NCI-H146 (cell line): ENCODE data around the gene PLPPR1.

Source experiments
- DNase-seq: peaks from one replicate; lab custom pipeline; 2025; lab: John Stamatoyannopoulos, UW

PLPPR1 gene

DNA sequence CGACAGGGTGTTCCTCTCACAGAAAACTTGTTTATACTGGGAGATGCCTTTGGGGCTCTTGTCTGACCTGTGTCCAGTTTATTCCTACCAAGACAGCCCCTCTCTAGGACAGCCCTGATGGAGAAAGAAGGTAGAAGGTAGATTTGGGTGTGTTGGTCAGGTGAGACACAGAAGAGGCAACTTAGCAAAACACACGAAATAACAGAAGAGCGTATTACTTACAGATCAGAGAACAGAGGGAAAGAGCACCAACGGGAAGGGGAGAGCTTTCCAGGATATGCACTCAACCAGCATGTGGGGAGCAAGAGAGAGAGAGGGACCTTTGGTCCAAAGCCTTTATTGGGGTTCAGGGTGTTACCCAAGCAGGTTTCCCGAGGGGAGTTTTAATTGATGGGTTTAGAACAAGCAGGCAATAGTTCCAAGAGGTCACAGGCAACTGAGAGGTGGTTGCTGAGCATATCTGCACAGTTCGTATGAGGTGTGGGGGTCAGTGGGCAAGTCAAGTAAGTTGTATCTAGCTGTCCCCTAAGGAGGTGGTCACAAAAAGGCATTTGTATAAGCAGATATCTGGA lies 324.5 kb downstream of the PLPPR1 start:
- no peak for DNase-seq

DNA sequence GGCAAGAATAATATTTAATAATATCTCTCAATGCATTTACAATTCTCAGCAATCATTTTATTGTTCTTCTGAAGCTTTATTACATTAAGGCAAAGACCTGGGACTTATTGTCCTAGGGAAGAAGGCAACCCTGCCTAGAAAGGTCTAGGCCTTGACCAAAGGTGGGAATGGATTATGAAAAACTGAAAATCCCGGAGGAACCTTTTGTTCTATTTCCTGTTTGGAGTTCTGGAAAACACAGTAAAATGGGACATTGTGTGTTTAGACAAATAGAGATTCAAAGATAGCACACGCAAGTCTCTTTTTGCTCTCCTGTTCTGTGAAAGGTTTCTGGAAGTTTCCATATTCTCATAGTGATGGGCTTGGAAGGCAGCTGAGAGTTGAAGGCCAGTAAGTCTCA lies 325.2 kb downstream of the PLPPR1 start:
- DNase-seq, result no peak

DNA sequence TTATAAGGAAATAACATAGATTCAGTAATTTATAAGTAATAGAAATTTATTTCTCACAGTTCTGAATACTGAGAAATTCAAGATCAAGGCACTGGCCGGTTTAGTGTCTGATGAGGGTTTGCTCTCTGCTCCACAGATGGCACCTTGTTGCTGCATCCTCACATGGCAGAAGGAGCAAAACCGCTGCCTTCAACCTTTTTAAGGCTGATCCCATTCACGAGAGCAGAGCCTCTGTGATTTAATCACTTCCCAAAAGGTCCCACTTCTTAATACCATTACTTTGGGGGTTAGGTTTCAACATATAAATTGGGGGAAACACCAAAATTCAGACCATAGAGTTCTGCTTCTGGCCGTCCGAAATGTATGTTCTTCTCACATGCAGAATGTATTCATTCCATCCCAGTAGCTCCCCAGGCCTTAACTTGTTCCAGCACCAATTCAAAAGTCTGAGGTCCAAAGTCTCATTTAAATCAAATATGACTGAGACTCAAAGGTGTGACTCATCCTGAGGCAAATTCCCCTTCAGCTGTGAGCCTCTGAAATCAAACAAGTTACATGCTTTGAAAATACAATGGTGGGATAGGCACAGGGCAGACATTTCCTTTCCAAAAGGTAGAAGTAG lies 325.7 kb downstream of the PLPPR1 start:
- DNase-seq, result no peak

DNA sequence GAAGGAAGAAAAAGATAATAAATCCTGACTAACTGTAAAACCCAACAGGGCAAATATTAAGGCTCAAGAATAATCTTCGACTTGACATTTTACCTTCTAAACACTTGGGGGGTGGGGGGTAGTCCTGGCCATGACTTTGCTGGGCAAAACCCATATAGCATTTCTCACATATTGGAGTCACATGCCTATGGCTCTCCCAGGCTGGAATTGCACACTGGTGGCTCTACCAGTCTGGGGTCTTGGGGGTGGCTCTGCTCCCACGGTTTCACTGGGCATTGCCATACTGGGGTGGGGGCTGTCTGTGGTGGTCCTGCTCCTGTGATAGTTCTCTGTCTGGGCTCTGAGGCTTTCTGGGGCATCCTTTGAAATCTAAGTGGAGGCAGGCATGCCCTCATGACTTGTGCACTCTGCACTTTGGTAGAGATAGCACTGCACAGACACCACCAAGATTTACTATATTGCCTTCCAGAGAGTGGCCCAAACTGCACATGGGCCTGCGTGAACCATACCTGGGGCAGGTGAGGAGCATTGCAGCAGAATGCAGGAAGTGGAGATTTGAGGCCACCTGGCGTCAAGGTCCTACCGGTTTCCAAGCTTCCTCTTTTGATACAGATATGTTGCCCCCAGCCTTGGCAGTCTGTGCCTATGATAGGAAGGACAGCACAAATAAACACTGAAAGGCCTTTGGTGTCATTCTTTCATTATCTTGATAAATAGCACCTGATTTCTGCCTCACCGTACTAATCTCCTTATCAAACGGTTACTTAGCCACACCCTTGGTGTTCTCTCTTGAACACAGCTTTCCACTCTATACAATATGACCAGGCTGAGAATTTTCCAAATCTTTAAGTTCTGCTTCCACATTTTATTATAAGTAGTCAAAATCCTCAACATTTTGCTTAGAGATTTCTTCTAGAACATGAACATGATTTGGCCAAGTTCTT lies 326.5 kb downstream of the PLPPR1 start:
- DNase-seq, result no peak

DNA sequence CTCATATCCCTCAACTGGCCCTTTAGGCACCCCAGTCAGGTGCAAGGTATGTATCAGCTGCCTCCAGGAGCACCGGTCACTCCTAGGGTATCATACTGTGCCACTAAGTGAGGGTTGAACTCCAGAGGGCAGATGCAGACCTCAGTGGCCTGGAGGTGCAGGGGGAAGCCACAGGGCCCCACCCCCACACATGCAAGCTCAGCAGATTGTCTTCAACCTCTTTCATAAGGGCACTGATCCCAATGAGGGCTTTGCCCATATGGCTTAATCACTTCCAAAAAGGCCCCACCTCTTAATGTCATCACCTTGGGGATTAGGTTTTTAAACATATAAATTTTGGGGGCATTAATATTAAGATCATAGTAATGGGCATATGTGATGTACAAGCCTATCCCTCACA lies 328.1 kb downstream of the PLPPR1 start:
- no peak for DNase-seq

DNA sequence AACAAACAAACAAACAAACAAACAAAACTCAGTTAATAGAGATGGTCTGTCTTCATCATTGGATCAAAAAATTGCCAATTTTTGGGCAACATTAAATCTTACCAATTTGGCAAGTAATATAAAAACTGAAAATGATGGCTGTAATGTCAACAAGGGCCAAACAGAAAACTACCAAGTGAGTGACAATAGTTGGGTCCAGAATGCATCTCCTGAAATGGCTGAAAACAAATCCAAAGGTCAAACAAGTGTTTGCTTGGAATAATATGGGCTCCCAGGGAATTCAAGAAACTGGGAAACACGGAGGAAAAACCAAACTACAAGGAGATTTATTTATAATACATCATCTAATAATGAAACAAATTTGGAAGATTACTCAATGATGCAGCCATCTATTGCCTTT lies 331.2 kb downstream of the PLPPR1 start:
- no peak for DNase-seq

DNA sequence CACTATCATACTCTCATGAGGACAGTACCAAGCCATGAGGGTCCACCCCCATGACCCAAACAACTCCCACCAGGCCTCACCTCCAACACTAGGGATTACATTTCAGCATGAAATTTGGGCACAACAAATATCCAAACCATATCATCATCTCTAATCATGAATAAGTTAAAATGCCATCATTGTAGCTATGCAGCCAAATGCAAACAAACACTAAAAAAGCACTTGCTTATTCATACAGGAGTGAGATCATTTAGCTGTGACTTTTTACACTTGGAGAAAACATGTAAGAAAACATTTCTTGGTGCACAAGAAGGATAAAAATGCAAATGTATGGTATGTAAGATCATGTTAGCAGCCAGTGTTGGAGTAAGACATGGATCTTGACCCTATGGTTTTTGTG lies 332.1 kb downstream of the PLPPR1 start:
- no peak for DNase-seq

DNA sequence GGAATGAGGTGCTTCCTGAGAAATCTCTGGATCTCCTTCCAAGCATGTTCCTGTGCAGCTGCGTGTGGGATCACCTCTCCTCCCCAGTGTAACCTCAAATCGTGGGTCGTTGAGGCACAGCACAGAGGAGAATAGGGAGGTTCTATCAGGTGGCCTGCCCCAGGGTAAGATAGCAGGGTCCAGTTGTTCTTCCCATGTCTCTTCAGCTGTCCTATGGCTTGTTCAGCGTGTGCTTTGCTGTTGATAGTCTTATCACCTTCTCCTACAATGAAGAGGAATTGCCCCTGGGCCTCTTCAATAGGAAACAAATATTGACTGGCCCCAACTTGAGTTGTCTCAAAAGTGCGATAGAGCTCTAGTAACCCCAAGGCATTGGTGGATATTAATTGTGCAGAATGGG lies 333.9 kb downstream of the PLPPR1 start:
- DNase-seq, result no peak

DNA sequence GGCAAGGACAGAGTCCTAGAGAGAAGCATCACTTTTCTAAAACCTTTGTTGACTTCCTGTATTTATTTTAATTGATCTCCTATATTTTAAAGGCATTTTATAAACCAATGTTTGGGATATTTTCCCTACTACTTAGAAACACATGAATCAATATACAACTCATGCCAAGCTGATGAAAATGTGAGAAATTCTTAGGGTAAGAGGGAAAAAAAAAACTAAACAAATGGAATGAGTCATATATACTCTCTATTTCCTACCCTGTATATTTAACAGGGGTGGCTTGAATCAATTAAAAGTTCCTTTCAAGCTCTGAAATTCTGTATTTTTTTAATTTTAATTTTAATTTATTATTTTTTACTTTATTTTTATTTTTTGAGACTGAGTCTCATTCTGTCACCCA lies 336.7 kb downstream of the PLPPR1 start:
- no peak for DNase-seq

DNA sequence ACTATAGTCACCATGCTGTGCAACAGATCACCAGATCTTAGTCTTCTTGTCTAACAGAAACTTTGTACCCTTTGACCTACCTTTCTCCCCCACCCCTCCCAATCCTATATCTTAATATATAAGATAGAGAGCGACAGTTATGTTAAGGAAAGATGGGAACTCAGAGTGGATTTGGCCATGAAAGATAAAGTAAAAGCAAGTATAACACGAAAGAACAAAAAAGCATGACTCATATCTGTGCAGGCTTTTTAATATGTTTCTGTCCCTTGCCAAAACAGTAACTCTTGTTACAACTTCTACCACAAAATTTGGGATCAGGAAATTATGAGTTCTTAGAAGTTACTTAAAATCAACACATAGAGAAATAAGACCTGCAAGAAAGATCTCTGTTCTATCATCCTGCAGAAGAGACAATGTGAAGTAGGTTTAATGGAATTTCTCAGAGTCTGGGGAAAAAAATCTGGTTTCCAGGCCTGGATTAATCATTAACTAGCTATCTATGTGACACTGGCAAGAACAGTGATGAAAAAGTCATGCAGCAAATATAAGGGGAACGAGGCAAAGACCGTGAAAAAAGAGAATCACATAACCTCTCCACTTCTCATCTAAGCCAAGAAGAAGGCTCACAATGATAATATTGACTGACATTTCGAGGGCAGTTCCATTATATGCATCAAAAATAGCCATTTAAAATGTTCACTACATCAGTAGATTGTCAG lies 337.7 kb downstream of the PLPPR1 start:
- DNase-seq, result no peak

DNA sequence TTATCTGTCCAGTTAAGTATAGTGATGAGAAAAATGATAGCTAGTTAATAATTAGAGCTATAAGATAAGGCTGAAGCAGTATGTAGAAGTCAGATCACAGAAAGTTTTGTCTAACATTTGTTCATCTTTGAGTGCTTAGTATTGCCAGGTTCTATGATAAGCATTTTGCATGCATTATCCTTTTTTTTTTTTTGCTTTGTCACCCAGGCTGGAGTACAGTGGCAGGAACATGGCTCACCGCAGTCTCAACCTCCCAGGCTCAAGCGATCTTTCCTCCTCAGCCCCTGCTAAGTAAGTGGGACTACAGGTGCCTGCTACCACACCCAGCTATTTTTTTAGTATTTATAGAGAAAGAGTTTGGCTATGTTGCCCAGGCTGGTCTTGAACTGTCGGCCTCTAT lies 338.8 kb downstream of the PLPPR1 start:
- DNase-seq, result no peak

DNA sequence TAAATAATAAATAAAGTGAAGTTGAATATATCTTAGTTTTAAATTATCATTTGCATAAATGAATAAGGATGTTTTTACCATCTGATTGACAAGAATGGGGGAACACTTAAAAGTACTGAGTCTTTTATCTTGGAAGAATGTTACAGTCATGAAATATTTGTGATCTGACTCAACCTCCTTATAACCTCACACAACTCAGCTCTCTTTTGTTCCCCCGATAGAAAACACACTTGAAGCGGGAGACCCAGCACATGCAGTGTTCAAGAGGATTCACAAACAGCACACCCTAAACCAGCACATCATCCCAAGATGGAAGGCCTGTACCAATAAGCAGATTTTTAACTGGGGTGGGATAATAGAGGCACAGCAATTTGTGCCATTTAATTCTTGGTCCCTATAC lies 340.8 kb downstream of the PLPPR1 start:
- no peak for DNase-seq

DNA sequence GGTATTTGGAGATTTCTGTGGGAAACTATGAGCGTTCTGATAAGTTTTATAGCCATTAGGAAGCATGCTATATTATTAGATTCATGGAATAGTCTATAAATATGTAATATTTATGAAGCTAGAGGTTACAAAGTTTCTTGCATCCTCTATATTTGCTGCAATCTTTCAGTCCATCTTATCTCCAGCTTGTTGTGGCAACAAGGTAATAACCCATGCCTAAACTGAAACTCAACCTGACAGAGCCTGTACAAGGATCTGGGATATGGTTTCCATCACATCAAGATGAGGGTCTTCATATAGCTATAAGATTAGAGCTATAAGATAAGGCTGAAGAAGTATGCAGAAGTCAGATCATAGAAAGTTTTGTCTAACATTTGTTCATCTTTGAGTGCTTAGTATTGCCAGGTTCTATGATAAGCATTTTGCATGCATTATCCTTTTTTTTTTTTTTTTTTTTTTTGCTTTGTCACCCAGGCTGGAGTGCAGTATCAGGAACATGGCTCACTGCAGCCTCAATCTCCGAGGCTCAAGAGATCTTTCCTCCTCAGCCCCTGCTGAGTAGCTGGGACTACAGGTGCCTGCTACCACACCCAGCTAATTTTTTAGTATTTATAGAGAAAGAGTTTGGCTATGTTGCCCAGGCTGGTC lies 341.5 kb downstream of the PLPPR1 start:
- no peak for DNase-seq

DNA sequence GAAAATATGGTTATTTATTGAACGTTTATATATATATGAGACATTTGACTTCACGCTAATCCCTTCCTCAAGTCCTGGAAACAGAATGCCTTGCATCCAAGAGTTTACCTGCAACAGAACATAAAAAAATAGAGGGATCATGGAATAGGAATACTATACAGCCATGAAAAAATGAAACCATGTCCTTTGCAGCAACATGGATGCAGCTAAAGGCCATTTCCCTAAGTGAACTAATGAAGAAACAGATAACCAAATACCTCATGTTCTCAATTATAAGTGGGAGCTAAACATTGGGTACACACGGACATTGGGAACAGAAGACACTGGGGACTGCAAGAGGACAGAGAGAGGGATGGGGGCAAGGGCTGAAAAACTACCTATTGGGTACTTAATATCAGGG lies 343.3 kb downstream of the PLPPR1 start:
- no peak for DNase-seq

DNA sequence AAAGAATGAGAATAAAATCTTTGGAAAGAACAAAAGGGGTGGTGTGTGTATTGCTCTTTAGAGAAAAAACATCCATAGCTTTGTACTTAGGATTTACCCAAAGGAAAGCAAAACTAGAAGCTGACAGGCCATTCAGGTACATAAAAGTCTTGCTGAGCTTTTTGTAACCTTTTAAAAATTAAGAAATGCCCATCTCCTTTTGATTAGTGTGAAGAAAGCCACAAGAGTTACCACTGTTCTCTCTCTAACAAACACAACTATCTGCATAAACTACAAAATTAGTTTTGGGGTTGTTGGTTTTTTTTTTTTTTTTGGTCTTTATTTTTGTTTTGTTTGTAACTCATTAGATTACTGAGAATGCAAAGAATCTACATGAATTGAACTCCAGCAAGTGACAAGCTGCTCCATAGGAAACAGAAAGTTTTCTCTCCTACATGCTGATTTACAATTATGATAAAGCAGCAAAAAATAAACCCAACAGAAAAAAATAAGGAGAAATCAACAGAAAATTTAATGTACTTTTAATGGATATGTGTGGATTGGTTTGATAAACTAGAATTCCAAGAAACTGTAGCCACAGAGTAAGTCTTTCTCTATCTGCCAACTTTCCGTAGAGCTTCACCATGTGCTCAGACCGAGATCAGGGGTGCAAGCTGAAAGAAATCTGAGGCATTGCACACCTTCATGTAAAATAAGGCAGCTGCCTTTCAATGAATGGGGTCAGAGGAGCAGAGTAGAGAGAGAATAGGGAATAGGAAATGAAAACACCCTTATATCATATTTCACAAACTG lies 344.0 kb downstream of the PLPPR1 start:
- no peak for DNase-seq
